Inferior parietal cortex (tissue), 1 donor: ENCODE results near the gene PRR7.

Experiments used
- DNase-seq: peaks from one replicate; pipeline ENCODE4 v3.0.0-alpha.2; 2016; ENCODE audit errors: extremely low spot score

The PRR7 gene

DNA sequence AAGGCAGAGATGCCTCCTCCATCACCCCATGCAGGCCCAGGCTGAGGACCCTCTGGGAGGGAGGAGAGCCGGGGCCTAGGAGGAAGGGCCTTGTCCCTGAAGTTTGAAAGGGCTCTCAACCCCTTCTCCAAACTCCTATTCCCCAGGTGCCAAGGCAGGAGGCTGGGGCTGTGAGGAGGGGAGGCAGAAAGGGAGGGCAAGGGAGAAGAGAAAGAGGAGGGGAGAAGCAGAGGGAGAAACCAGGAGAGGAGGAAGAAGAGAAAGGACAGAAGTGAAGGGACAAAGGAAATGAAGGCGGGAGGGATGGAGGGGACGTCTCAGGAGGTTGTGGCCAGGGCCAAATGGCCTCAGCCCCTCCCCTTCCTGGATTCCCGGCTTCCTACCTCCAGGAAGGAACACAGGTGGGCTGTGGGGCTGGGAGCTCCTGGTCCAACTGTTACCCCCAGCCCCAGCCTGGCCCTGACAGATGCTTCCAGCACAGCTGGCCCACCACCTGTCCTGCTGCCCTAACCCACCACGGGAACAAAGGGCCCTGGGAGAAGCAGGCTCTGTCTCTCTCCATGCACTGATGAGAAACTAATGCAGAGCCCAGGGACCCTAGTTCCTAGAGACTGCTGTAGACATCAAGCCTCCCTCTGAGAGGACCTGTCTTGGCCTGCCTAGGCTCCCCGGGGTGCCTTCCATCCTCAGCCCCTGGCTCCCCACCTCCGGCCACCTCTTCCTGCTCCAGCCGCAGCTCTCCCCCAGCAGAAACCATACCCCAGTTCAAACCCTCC lies 23.3 kb downstream of the PRR7 start:
- no peak for DNase-seq

DNA sequence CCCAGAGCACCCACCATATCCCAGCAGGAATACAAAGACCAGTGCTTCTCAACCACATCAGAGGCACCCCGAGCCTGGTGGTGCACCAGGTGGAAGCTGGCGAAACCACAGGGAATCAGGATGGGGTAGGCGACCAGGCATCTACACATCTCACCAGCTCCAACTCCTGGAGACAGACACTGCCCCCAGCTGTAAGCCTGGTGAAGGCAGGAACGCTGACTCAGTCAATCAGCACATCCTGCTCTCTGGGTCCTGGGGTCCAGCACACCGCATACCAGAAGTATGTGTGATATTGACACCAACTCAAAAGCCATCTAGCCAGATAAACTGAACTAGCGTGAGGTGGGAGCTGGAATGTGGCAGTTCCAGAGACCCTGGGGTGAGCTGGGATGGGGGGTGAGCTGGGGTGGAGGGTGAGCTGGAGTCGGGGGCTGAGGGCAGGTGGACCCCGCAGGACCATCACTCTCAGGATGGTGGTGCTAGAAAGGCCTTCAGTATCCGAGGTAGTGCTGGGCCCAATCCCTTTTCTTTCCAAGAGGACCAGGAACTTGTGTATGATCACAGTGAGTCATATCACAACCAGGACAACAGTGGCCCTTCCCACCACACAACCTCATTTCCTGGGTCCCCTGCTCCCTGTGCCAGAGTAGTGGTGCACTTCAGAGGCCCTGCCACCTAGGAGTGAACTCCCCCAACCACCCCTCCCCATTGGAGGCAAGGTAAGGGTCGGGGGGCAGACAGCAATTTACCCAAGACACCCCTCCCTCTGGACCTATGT lies 24.3 kb downstream of the PRR7 start:
- no peak for DNase-seq

DNA sequence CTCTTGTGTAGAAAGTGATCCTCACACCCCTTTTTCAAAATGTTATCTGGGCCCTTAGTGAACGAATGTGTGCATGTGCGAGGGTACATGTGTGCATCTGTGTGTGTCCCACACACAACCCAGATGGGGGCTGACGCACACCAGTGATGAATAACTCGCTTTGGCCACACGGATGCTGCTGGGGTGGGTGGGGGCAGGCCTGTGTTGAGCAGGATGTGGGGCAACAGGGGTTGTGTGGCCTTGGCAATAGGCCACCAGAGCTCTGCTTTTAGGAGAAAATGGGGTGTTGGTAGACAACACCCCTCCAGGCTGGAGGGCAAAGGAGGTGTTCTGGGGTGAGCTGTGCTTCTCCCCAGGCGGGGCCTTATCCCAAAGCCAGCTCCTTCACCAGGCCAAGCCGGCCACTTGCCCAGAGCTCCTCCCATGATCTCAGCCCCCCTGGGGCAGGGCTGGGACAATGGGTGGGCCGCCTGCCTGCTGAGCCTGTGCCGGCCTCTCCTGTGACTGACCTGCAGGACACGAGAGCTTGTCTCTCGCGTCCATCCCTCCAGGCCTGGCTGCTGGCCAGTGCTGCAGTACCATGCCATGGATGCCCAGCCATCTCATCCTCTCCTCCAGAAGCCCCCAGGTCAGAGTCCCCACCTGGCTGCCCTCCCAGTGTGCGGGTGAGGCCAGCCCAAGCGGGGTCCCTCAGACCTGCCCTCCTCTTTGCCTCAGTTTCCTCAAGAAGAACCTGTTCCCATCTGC lies 25.2 kb downstream of the PRR7 start:
- no peak for DNase-seq

DNA sequence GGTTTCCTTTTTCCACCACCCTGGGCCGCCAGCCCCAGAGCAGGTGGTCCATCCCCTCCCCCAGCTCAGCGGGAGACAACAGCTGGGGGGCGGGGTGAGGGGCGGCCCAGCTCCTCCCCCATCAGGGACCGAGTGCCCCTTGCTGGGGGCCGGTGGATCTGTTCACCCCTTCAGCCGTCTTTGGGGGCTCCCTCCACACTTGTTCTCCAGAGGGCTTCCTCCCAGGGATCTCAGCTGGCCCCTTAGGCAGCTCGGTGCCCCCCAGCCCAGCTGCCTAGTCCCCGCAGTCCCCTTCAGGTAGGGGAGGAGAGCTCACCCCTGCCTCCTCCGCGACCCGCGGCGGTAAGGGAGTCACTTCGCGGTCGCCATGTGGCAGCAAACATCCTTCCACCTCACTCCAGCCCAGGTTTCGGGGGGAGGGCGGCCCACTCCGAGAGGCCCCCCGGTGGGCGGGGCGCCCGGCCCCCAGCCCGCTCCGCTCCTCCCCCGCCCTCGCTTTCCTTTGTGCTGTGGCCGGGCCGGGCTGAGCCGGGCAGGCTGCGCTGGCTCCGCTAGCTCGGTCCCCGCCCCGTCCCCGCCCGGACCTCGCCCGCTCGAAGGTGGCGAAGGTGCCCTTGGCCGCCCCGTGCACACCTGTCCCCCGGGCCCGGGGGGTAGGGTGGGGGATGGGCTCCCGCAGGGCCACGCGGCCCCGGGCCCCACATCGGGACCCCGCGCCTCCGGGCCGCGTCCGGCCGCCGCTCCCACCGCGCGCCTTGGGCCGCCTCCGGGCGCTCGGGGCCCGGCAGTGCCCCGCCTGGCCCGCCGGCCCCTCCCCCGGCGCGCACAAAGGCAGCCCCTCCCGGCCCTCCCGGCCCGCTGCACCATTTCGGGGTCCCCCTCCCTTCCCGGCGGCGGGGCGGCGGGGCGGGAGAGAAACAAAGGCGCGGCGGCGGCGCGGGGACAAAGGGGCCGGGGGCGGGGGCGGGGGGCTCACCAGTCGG lies 26.1 kb downstream of the PRR7 start:
- DNase-seq, result no peak

DNA sequence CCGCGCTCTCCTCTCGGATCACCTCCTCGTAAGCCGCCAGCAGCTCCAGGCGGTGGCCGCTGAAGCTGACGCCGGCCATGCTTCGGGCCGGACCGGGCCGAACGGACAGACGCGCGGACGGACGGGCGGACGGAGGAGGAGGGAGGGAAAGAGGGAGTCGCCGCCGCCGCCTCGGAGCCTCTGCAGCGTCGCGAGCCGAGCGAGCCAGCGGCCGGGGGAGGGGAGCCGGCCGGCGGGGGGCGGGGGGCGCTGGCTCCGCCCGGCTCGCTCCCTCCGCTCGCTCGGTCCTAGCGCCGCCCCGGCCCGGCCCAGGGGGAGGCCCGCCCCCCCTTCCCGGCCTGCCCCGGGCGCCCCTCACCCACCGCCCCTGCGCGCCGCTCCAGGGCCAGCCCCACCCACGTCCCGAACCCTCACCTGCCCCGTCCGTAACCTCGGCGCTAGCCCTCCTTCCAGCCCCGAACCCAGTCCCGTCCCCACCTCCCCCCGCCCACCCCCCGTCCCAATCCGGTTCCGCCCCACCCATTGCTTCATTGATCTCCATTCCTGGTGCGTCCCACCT lies 26.9 kb downstream of the PRR7 start, which contains the start of gene DBN1:
Gene DBN1, minus strand, starts transcription at position 192 of the 559 bp plus-strand sequence. Its CDS starts 113 bp downstream, at position 79.
- DNase-seq, result no peak

DNA sequence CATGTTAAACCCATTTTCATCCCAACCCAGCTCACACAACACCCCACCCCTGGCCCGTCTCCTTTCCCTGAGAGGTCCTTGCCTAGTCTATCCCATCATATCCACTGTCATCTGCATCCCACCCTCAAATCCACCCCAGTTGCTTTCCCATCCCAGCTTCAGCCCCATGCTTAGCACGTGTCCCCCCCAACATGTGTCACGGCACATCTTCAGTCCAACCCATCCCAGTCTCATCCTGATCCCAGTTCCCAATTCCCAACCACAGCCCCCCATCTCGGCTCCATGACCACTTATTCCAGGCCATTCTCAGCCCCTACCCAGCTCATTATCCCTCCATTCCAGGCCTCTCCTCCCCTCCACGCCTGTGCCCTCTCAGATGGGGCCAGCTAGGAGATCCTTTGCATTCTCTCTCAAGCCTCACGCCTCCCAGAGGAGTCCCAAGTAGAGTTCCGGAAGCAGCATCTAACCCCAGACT lies 27.4 kb downstream of the PRR7 start:
- DNase-seq, result no peak

DNA sequence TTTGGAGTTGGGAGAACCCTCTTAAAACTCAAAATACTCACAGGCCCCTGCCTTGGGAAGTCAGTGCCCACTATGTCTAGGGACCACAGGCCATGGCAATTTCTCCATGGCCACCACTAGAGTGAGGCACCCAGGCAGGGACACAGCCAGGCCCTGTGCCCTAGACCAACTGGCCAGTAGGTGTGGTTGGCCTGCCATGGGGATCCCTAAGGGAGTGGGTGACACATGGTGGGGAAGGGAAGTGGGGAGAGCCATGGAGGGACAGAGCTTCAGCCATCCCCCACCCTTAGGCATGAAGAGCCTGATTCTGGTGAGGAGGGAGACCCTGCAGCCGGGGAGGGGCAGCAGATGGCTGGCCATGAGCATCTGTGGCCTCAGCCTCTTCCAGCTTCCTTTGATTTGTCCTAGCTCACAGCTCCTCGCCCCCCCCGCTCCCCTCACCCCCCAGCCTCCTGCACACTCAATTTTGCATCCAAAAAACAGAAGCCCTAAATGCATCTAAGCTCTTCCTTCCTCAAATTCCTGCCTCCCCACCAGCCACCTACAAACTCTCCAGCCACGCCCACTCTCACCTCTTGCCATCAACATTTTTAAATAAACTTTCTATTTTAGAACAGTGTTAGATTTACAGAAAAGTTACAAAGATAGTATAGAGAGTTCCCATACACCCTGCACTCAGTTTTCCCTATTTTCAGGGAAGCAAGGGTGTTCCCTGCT lies 28.4 kb downstream of the PRR7 start:
- DNase-seq, result no peak

DNA sequence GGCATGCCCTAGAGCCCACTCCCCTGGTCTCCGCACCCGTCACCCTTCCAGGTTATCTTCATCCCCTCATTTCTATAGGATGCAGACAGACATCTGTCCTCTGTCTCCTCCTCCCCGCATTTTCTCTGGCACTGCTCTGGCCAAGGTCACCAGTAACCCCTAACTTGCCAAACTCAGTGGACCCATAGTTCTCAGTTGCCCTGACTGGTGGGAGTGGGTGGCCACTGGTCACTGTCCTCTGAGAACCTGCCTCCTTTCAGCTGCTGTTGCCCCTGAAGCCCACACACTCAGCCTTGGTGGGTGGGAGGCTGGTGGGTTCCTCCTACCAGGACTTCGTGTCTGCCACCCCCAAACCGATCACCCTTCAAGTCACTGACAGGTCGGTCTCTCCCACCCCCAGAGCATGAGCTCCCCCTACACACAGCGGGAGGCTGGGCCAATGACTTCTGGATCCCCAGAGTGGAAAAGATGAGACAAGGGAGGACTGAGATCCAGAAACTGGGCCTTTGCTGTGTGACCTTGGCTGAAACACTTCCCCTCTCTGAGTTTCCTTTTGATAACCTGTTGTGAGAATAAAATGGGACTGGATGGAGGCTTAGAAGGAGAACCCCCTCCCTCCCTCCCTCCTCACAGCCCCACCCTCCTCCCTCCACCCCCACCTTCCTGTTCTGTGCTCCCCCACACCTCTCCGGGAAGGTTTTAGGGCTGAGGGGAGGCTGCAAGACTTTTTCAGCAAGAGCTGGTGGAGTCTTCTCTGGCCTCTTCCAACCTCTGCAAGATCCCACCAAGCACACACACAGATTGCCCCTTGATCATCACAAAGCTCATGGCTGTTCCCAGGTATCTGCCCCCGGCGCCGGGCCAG lies 29.2 kb downstream of the PRR7 start:
- DNase-seq, result no peak

DNA sequence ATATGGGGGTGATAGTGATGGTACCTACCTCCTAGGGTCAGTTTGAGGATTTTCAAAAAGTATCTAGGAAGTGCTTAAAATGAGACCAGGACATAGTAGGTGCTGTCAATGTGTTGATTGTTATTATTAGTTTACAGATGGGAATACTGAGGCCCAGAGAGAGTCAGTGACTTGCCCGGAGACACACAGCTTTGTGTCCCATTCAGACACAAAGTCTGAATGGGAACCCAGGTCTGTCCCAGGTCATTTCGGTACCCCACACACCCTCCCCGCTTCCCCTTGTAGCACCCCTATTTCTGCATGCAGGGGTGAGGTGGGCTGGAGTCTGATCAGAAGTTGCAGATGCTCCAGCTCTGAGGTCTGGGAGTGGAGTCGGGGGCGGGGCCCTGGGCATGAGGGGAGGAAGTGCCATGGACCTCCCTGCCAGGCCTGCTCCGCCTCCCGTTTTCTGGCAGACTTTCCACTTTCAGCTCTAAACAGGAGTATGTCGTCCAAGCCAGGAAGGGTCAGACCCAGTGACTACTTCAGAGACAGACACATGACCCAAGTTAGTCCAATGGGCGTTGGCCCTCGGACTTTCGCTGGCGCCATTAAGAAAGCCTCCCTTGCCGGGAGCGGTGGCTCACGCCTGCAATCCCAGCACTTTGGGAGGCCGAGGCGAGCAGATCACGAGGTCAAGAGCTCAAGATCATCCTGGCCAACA lies 30.1 kb downstream of the PRR7 start:
- no peak for DNase-seq

DNA sequence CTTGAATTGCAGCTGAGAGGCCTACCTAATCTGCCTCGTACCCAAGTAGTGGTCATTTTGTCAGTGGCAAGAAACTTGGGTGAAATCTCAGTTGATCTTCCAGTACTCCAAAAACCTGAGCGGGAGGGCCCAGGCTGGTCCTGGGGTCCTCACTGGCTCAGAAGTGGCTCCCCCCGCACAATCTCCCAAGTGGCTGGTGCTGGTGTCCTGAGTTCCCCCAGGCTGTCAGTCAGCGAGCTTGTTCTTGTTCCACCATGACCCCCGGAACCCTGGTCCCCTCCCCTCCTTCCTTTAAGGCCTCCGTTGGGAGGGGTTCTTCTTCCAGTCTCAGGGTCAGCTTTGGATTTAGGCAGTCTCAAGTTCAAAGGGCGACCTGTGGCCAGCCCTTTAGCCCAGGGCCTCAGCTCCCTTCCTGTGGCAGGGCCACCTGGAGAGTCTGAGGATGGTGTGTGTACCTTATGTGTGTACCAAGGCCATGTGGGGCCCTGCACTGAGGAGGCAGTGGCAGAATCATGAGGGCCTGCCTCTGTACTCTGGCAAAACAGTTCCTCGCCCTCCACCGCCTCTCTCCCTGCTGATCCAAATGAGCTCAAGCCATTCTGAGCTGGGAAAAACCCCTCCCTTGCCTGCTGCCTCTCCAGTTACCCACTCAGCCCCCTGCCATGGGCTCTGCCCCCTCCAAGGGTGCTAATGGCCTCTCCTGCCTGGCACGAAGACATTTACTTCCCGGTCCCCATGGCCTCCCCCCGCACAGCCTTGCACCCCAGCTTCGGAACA lies 31.3 kb downstream of the PRR7 start:
- DNase-seq, result no peak

DNA sequence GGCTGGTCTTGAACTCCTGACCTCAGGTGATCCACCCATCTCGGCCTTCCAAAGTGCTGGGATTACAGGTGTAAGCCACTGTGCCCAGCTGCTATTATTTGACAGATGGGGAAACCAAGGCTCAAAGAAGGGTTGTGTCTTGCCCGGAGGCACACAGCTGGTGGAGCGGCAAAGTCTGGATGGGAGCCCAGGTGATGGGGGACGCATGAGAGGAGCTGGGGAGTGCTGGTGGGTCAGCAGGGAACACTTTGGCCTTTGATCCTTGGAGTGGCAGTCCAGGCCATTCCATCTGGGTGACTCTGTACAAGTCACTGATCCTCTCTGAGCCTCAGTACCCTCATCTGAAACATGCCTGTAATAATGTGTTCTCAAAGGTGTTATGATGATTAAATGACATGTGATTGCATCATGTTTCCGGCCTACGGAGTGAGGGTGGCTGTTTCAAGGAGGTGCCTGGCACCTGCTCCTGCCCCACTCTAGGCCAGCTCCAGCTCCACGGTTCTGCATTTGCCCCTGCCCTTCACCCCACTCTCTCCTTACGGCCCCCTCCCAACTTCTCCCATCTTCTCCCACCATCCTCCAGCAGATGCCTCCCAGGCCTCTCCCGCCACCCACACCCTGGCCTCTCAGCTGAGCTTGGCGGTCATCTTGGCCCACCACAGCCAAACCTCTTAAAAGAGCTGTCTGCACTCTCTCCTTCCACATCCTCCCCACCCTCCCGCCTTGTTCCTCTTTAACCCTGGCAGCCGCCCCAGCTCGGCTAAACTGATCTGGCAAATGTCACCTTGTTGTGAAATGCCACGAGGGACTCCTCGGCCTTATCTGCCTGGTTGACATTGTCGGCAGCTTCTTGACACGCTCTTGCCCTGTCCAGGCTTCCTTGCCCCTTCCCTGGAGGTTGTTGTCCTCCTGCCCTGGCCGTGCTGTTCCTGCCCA lies 32.4 kb downstream of the PRR7 start:
- DNase-seq, result no peak

DNA sequence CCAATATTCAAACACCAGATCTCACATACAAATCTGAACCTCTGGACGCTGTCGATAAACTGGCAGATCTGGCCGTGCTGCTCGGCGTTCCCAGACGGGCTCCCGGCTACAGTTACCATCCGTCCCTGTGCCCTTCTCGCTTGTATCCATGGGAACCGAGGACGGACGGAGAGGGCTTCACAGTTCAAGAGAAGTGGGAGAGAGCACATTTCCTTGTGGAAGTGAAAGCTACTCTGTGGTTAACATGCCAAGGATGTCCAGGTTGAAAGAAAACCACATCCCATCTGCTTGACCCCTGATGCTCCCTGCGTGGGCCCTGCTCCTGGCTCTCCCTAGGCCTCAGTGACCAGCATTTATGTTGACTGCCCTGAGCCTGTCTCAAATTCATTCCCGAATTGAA lies 33.2 kb downstream of the PRR7 start:
- DNase-seq, result no peak

DNA sequence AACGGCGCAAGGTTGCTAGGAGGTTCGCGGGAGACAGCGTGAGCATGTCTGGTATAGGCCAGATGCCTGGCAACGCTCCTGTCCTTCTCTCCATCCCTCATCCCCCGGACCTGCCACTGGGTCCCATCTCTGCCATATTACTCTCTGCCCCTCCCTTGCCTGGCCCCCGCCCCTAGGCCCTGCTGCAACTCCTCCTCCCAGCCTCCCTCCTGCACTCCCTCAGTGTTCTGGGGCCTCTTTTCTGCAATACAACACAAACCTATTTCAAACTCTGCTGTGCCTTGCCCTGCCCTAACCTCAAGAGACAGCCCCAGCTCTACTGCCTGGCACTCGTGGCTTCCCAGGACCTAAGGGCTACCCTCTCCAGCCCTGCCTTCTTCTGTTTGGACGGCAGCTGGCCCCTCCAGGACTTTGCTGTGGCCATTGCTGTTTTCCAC lies 35.8 kb downstream of the PRR7 start:
- DNase-seq, result no peak

DNA sequence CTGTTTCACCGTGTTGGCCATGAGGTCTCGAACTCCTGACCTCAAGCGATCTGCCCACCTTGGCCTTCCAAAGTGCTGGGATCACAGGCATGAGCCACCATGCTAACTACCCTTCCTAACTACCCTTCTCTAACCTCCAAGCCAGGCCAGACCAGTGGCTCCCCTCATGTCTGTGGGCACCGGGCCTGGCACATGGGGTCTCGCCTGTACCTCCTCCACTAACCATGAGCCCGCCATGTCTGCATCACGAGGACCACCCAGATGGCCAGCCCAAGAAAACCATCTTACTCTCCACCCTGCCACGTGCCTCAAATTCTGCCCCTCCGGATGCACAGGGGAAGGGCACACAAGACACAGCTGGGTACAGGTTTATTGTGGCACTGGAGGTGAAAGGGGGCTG lies 36.4 kb downstream of the PRR7 start:
- no peak for DNase-seq

DNA sequence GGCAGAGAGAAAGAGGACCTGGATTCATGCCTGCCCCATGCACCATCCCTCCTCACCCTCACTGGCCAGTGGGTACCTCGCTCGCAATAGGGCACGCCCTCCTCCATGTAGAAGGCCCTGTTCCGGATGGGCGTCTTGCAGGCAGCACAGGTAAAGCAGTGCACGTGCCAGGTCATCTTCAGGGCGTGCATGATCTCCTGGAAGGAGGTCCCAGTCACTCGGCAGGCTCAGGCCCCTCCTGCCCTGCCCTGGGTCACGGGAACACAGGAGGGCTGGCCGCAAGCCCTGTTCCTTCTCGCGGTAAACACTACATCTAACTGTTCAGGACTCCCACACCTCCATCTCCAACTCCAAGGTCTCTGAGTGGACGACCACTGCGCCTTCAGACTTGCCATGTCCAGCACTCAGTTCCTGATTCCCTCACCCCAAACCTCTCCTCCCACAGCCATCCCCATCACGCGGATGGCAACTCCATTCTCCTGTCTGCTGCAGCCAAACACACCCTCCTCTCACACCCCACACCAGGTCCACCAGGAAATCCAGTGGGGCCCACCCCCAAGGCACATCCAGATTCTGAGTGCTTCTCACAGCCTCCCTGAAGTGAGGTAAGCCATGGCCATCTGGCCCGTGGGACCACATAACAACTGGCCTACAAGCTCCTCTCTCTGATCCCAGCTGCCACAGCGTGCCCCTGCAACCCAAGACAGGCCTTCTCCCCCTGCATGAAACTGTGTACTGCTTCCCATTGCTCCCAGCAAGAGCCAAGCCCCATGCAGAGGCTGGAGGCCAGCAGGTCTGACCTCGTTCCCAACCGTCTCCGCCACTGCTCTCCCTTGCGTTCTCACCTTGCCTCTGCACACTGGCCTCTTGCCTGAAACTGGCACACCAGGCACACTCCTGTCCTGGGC lies 37.6 kb downstream of the PRR7 start:
- no peak for DNase-seq
